Left ventricle myocardium inferior (tissue), 1 donor: ENCODE results near the gene SAMD7. TPM values are rescaled to one million over a fixed set of nuclear protein-coding genes. Genes with fewer than 3 reads are reported as not detected.

Experiments
- DNase-seq: peaks from one replicate; pipeline ENCODE4 v3.0.0-alpha.2; 2020
- H3K27ac ChIP-seq: fragments of 200-600 bp; replicated peaks from 2 replicates; pipeline ENCODE4 v1.8.0; 2021
- H3K27me3 ChIP-seq: fragments of 200-600 bp; 2 replicates; pipeline ENCODE4 v1.8.0; 2021; ENCODE audit warnings: low read depth
- H3K36me3 ChIP-seq: fragments of 200-600 bp; 2 replicates; pipeline ENCODE4 v1.8.0; 2021
- H3K4me1 ChIP-seq: fragments of 200-600 bp; 2 replicates; pipeline ENCODE4 v1.8.0; 2021
- H3K4me3 ChIP-seq: fragments of 200-600 bp; 2 replicates; pipeline ENCODE4 v1.8.0; 2021; ENCODE audit warnings: mild to moderate bottlenecking, moderate library complexity
- H3K9me3 ChIP-seq: fragments of 200-600 bp; replicated peaks from 2 replicates; pipeline ENCODE4 v1.8.0; 2021
- intact Hi-C: fragments of 100-400 bp; cut with micrococcal nuclease; formaldehyde crosslinking; loops from one replicate; pipeline ENCODE4 v1.11.0; 2022
- total RNA-seq: library from RNA; stranded (reverse); fragmentation: NEBNext Ultra II Directional; extraction: Animal tissue kit (Norgen Biotek cat#: 25700); gene quantifications from one replicate; pipeline ENCODE4 v1.2.1, GENCODE V29; 2021
- TF ChIP-seq, protein P1 (sequence below): fragments of 200-600 bp; IDR thresholded peaks from 2 replicates; pipeline ENCODE4 v1.8.0; 2021; ENCODE audit warnings: antibody characterized with exemption, mild to moderate bottlenecking, borderline replicate concordance
- donor health status: DM: no; HTN: yes; CAD: no; lungs with severe emphysema.

SAMD7 gene
- total RNA-seq, 1 donor from 2014 or later: not detected

DNA sequence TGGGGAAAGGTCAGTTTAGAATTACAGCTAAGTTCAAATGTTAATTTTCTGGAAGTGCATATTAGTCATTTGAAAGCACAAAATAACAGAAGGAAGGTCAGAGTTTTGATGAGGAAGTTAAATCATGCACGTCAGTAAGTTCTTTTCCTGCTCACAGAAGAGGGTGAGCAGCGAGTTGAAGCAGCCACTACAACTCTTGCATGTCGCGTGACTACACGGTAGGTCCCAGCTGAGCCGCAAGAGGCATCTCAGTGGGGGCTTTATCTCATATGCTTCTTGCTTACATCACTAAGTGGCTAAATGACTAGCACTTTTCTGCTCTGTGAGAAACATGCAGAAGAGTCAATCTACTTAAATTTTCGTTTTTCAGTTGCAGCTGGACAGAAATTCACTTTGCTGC is 33.9 kb downstream of the SAMD7 start:
- Histone ChIP-seq H3K4me1 (peaks cover 5% of the 10 kb centered on the region), H3K9me3 (no peaks in the 10 kb centered on the region), H3K36me3 (no peaks in the 10 kb centered on the region), H3K4me3 (no peak overlapping the region), H3K27ac (no peak overlapping the region), H3K27me3 (peaks cover 4% of the 10 kb centered on the region)
- TF ChIP-seq, protein P1, sequence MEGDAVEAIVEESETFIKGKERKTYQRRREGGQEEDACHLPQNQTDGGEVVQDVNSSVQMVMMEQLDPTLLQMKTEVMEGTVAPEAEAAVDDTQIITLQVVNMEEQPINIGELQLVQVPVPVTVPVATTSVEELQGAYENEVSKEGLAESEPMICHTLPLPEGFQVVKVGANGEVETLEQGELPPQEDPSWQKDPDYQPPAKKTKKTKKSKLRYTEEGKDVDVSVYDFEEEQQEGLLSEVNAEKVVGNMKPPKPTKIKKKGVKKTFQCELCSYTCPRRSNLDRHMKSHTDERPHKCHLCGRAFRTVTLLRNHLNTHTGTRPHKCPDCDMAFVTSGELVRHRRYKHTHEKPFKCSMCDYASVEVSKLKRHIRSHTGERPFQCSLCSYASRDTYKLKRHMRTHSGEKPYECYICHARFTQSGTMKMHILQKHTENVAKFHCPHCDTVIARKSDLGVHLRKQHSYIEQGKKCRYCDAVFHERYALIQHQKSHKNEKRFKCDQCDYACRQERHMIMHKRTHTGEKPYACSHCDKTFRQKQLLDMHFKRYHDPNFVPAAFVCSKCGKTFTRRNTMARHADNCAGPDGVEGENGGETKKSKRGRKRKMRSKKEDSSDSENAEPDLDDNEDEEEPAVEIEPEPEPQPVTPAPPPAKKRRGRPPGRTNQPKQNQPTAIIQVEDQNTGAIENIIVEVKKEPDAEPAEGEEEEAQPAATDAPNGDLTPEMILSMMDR: no peak
- DNase-seq: peak; percentile 19
- intact Hi-C loops: no loop called here

DNA sequence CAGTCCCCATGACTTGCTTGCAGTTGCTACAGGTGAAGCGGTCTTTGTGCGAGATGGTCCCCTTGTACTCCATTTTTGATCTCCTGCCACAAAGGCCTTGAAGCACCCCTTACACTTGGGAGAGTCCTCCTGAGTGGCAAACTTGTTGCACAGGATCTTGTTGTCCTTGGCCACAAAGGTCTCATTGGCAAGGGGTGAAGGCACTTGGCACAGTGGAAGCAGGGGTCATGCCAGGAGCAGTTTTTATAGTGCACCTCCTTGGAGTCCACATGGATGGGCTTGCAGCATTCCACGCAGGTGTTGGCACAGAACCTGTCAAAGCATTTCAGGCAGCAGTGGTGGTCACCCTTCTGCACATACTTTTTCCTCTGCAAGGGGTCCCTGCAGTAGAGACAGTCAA is 35.0 kb downstream of the SAMD7 start:
- TF ChIP-seq, protein P1: no peak
- intact Hi-C loops: no loop called here
- H3K4me1 ChIP-seq: peaks cover 5% of the 10 kb centered on the region

DNA sequence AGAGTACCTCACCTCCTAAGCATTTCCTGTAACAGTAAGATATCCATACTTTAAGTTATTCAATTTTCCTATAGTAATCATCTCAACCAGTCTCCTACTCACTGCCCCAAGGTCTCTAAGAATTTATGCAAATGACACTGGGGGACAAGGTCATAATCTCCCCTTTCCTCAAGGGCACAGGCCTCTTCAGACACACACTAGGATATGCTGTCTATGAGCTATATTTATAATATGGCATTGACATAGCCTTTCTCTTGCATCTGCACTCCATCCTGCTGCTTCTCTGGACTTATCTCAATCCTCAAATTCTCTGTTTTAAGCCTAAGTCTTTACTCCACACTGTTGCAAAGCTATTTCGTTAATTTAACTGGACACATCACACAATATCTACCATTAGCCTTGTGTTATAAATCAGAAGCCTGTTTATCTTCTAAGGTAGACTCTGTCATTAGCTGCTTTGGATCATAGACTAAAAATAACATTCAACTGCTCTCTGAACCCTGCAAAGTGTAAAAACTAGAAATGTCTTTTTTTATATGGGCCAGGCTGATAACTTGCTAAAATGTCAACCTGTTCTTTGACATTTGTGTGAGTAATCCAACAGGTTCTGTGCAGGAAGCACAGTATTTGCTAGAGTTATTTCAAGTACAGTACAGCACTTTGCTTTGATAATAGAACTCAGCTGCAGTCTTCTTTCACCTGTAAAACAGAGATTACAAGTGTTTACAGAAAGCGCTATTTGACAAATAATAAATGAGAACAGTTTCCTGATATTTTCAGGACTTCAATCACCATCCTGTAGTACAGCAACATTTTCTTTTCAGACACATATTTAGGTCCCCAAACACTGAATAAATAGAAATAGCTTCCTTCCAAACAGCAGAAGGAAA is 37.4 kb downstream of the SAMD7 start:
- TF ChIP-seq, protein P1: no peak
- intact Hi-C loops: no loop called here
- Histone ChIP-seq H3K4me3 (no peak overlapping the region), H3K27ac (peak overlapping the region; percentile 15), H3K4me1 (peaks cover 5% of the 10 kb centered on the region), H3K9me3 (no peaks in the 10 kb centered on the region), H3K36me3 (no peaks in the 10 kb centered on the region), H3K27me3 (no peaks in the 10 kb centered on the region)
- DNase-seq: no peak

More for the DNA sequence above, 35.0 kb downstream of the SAMD7 start:
- no peak for DNase-seq
- Histone ChIP-seq H3K27ac (no peak overlapping the region), H3K27me3 (peaks cover 4% of the 10 kb centered on the region), H3K36me3 (no peaks in the 10 kb centered on the region), H3K4me3 (no peak overlapping the region), H3K9me3 (no peaks in the 10 kb centered on the region)

DNA sequence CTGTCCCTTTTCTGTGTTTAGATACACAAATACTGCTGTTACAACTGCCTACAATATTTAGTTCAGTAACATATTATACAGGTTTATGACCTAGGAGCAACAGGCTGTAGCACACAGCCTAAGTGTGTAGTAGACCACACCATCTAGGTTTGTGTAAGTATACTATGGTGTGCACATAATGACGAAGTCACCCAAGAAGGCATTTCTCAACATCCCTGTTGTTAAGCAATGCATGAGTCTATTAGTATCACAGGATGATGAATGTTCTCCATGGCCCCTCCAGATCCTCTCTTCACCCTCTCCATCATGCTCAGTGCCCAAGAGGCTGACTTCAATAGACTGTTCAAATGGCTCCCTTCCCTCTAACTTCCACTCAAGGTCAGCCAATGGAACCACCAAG is 40.7 kb downstream of the SAMD7 start:
- peaks cover 5% of the 10 kb centered on the region for H3K4me1 ChIP-seq
- no peak for DNase-seq
- TF ChIP-seq, protein P1: no peak
- H3K27me3 ChIP-seq: no peaks in the 10 kb centered on the region
- no peaks in the 10 kb centered on the region for H3K36me3 ChIP-seq
- intact Hi-C loops: no loop called here
- H3K4me3 ChIP-seq: no peak overlapping the region
- H3K27ac ChIP-seq: no peak overlapping the region
- no peaks in the 10 kb centered on the region for H3K9me3 ChIP-seq

DNA sequence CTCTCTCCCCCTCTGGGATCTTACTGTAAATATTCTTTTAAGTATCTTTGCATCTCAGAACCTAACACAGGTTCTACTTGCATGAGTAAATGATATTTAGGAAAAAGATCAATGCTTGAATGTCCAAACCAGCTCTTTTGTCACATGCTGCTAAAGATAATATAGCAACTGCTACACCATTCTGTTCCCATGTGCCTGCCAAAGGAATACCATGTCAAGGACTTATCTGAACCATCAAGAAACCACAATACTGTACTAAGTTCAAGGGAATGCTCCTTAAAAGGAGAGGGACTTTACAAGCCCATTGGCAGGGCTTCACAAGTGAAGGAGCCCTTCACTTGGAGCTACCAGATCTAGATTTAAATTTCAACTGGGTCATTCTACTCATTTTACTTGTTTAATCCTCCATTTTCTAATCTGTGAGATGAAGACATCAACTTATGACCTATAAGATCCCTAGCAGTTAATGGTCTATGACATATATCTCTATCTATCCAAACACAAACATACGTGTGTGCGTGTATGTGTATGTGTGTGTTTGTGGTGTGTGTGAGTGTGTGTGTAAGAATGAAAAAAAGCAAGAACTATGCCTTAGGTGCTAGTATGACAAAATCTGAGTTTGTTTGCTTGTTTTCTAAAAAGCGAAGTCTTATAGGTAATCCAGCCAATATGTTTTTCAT is 42.2 kb downstream of the SAMD7 start:
- intact Hi-C loops: no loop called here
- Histone ChIP-seq H3K36me3 (no peaks in the 10 kb centered on the region), H3K27ac (no peak overlapping the region), H3K4me3 (no peak overlapping the region), H3K9me3 (no peaks in the 10 kb centered on the region), H3K4me1 (peaks cover 5% of the 10 kb centered on the region), H3K27me3 (no peaks in the 10 kb centered on the region)
- DNase-seq: no peak
- TF ChIP-seq, protein P1: no peak
